ENCODE measurements around the gene NDUFV2. TPM values are rescaled to one million over a fixed set of nuclear protein-coding genes. Genes with fewer than 3 reads are reported as not detected.

NDUFV2 gene
- total RNA-seq, 1 experiment from 2014 or later: 272 TPM

DNA sequence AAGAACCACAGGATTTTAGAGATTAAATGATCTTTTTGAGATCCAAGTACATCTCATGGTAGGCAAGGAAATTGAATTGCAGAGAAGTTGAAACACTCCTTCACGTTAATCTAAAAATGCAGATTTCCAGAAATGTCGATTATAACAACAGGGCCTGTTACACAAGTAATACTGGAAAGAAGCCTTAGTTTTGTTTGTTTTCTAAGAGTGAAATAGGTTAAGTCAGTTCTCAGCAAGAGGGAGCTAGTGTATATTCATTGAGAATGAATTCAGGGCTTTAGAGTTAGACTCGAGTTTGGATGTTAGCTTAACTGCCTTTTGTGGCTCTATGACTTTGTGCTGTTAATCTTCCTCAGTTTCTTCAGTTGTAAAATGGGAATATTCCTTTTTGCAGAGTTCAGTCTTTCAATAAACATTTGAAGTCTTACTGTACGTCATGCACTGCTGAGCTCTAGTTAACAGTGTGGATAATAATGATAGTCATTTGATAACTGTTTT, 926 bp downstream of the NDUFV2 start:
- intact Hi-C loops (cut with micrococcal nuclease): loop anchor here (1.0 kb wide), 2 partner anchors 30 to 411 kb away; no protein-coding TSS in a partner anchor
- Histone ChIP-seq H3K9me2 (replicated peaks; ENCODE audit: low read length) (no peaks in the 10 kb centered on the region), H3K27ac (ENCODE audit: low read length) (peak overlapping the region; percentile 80), H3K36me3 (ENCODE audit: low read depth, low read length) (peaks cover 10% of the 10 kb centered on the region; the same call in 1 of the 2 replicates), H3F3A (ENCODE audit: low read length, unreplicated experiment) (no peaks in the 10 kb centered on the region), H3K9me3 (ENCODE audit: low read length) (no peaks in the 10 kb centered on the region), H3K4me3 (ENCODE audit: low read length) (peak overlapping the region; percentile 73), H4K20me1 (ENCODE audit: low read length) (peaks cover 45% of the 10 kb centered on the region), H3K79me2 (ENCODE audit: low read length) (peaks cover 59% of the 10 kb centered on the region), H2AFZ (ENCODE audit: low read length) (no peak overlapping the region), H3K9ac (ENCODE audit: low read length) (peak overlapping the region; percentile 97), H3K4me1 (ENCODE audit: insufficient read depth, low read length) (peaks cover 61% of the 10 kb centered on the region), H3K4me2 (ENCODE audit: low read length) (peak overlapping the region; percentile 91), H3K27me3 (ENCODE audit: low read length) (no peaks in the 10 kb centered on the region)
- TF ChIP-seq, protein P1, sequence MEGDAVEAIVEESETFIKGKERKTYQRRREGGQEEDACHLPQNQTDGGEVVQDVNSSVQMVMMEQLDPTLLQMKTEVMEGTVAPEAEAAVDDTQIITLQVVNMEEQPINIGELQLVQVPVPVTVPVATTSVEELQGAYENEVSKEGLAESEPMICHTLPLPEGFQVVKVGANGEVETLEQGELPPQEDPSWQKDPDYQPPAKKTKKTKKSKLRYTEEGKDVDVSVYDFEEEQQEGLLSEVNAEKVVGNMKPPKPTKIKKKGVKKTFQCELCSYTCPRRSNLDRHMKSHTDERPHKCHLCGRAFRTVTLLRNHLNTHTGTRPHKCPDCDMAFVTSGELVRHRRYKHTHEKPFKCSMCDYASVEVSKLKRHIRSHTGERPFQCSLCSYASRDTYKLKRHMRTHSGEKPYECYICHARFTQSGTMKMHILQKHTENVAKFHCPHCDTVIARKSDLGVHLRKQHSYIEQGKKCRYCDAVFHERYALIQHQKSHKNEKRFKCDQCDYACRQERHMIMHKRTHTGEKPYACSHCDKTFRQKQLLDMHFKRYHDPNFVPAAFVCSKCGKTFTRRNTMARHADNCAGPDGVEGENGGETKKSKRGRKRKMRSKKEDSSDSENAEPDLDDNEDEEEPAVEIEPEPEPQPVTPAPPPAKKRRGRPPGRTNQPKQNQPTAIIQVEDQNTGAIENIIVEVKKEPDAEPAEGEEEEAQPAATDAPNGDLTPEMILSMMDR (conservative IDR thresholded peaks at IDR 0.05; ENCODE audit: low read depth, low read length): peak; percentile 49; the same call in 1 of the 2 replicates
- TF ChIP-seq EZH2phosphoT487 (IDR thresholded peaks at IDR 0.05; ENCODE audit: borderline replicate concordance, low read length) (no peak), EZH2 (IDR thresholded peaks at IDR 0.05; ENCODE audit: low read length, unreplicated experiment) (no peak)
- ChIA-PET CTCF (interaction anchor here (0.6 to 2.1 kb wide), 7 partner anchors 30 to 231 kb away, joined by 3 to 11 read pairs (median 4); partner anchors contain the start of gene TWSG1), POLR2A (ENCODE audit: unreplicated experiment) (interaction anchor here (0.7 to 1.2 kb wide), 2 partner anchors 14 to 34 kb away, joined by 5 to 18 read pairs; no protein-coding TSS in a partner anchor)
- ATAC-seq (peak; percentile 9; the same call in 1 of the 2 replicates), DNase-seq (peak; percentile 50)
- BruUV-seq (replicated peaks): no TSS peak

DNA sequence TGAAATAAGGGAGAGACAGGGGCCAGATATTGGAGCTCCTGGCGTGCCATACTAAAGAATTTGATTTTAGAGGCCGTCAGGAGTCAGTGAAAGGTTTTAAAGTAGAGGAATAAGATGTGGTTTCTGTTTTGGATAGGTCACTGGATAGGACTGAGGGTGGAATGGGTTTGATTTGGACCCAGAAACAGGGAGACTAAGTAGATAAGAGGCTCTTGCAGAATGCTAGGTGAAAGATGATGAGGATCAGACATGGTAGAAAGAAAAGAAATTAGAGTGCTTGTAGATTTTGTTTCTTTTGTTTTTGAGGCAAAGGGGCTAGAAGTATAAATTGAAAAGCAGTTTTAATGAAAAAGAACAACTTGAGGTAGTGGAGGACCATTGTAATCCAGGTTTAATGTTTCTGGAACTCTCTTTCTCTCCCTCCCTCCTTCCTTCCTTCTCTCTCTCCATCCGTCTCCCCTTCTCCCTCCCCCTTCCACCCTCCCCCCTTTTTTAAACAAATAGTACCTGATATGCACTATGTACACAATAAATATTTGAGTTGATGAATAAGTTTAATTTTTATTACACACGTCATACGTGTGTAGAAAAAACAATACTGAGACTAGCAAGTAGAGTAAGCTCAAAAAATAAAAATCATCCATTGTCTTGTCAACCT, 1.9 kb downstream of the NDUFV2 start:
- no peaks in the 10 kb centered on the region for H3K27me3 ChIP-seq (ENCODE audit: low read length)
- peaks cover 52% of the 10 kb centered on the region for H4K20me1 ChIP-seq (ENCODE audit: low read length)
- intact Hi-C loops (cut with micrococcal nuclease): loop anchor here (1.0 kb wide), 2 partner anchors 13 to 33 kb away; no protein-coding TSS in a partner anchor
- no peak overlapping the region for H2AFZ ChIP-seq (ENCODE audit: low read length)
- TSS peak; percentile 25 for BruUV-seq (replicated peaks)
- ATAC-seq (peak; percentile 39), DNase-seq (peak; percentile 83)
- no peaks in the 10 kb centered on the region for H3K9me3 ChIP-seq (ENCODE audit: low read length)
- H3F3A ChIP-seq (ENCODE audit: low read length, unreplicated experiment): no peaks in the 10 kb centered on the region
- peak overlapping the region; percentile 97 for H3K9ac ChIP-seq (ENCODE audit: low read length)
- H3K4me3 ChIP-seq (ENCODE audit: low read length): peak overlapping the region; percentile 73
- H3K9me2 ChIP-seq (replicated peaks; ENCODE audit: low read length): no peaks in the 10 kb centered on the region
- POLR2A ChIA-PET (ENCODE audit: unreplicated experiment): interaction anchor here (0.6 to 1.2 kb wide), 4 partner anchors 31 to 79 kb away, joined by 4 to 8 read pairs (median 6); no protein-coding TSS in a partner anchor
- H3K4me2 ChIP-seq (ENCODE audit: low read length): peak overlapping the region; percentile 91
- H3K27ac ChIP-seq (ENCODE audit: low read length): peak overlapping the region; percentile 80
- TF ChIP-seq EZH2 (IDR thresholded peaks at IDR 0.05; ENCODE audit: low read length, unreplicated experiment) (no peak), EZH2phosphoT487 (IDR thresholded peaks at IDR 0.05; ENCODE audit: borderline replicate concordance, low read length) (no peak)
- TF ChIP-seq, protein P1 (conservative IDR thresholded peaks at IDR 0.05; ENCODE audit: low read depth, low read length): no peak
- peaks cover 10% of the 10 kb centered on the region; the same call in 1 of the 2 replicates for H3K36me3 ChIP-seq (ENCODE audit: low read depth, low read length)
- H3K79me2 ChIP-seq (ENCODE audit: low read length): peaks cover 69% of the 10 kb centered on the region
- peaks cover 66% of the 10 kb centered on the region for H3K4me1 ChIP-seq (ENCODE audit: insufficient read depth, low read length)
- CTCF ChIA-PET: interaction anchor here (0.7 to 2.1 kb wide), 7 partner anchors 10 to 230 kb away, joined by 3 to 11 read pairs (median 4); partner anchors contain the start of gene TWSG1
